ENCODE measurements around the gene SLC45A1. TPM values are rescaled to one million over a fixed set of nuclear protein-coding genes. Genes with fewer than 3 reads are reported as not detected.

Gene SLC45A1
- total RNA-seq, 4 donors from 2014 or later: 0.51 to 13.8 (median 7.4) TPM

DNA sequence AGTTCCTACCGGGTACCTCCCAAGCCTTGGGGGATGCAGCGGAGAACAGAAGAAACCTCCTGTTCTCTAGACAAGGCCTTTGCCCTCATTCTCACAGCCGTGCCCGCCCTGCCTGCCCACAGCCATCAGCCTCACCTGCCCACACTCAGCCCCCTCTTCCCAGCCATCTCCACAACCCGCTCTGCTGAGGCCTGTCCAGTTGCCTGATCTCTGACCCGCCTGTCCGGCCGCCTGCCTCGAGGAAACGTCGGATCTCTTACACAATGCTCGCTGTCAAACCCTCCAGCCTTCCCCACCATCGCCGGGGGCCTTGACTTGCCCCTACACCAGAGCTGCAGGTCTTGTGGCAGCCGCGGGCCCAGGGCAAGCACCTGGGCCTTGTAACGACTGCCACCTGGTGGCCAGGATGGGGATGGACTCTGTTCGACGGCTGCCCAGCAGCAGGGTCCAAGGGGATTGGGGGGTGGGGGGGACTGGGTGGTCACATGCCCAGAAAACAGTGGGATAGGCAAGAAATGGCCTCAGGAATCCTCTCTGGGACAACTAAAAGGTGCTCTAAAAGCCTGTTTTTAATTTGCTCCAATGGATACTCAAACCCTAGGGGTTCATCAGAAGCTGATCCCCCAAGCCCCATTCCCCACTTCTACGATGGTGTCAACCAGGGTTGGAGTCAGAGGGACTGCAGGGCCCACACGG, 31.0 kb downstream of the SLC45A1 start:
- intact Hi-C loops (cut with DNase I; ENCODE audit: low total_unique reads): no loop called here
- Histone ChIP-seq H3K27me3 (no peaks in the 10 kb centered on the region), H3K4me1 (peaks cover 1 to 2% of the 10 kb centered on the region in 2 donors), H3K9me3 (no peaks in the 10 kb centered on the region), H3K27ac (peak overlapping the region in 1 of 2 donors; percentile 60), H3K4me3 (no peak overlapping the region), H3K36me3 (no peaks in the 10 kb centered on the region)
- peak; percentile 69 to 71 for DNase-seq
- TF ChIP-seq, protein P1, sequence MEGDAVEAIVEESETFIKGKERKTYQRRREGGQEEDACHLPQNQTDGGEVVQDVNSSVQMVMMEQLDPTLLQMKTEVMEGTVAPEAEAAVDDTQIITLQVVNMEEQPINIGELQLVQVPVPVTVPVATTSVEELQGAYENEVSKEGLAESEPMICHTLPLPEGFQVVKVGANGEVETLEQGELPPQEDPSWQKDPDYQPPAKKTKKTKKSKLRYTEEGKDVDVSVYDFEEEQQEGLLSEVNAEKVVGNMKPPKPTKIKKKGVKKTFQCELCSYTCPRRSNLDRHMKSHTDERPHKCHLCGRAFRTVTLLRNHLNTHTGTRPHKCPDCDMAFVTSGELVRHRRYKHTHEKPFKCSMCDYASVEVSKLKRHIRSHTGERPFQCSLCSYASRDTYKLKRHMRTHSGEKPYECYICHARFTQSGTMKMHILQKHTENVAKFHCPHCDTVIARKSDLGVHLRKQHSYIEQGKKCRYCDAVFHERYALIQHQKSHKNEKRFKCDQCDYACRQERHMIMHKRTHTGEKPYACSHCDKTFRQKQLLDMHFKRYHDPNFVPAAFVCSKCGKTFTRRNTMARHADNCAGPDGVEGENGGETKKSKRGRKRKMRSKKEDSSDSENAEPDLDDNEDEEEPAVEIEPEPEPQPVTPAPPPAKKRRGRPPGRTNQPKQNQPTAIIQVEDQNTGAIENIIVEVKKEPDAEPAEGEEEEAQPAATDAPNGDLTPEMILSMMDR (IDR thresholded peaks at IDR 0.05): peak; percentile 75 to 91 (median 84)
- TF ChIP-seq POLR2A (IDR thresholded peaks at IDR 0.05): no peak

DNA sequence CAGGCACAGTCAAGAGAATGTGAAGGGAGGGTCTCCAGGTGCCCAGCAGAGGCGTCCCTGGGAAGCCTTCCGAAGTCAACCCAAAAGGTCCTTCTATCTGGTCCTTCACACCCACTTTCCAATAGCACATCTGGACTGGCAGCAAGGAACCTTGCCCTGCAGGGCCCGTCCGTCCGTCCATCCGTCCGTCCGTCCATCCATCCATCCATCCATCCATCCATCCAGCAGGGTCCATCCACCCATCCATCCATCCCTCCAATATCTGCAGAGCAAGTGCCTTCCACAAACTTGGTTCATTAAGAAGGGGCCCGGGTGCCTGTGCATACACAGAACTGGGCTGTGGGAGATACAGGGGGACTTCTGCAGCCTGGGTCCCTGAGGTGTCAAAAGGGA, 31.6 kb downstream of the SLC45A1 start:
- Histone ChIP-seq H3K27ac (peak overlapping the region; percentile 54 to 60), H3K9me3 (no peaks in the 10 kb centered on the region), H3K4me1 (no peaks in the 10 kb centered on the region), H3K27me3 (no peaks in the 10 kb centered on the region), H3K4me3 (no peak overlapping the region), H3K36me3 (no peaks in the 10 kb centered on the region)
- peak in 1 of 2 donors; percentile 15 for DNase-seq
- intact Hi-C loops (cut with DNase I; ENCODE audit: low total_unique reads): no loop called here
- TF ChIP-seq, protein P1 (IDR thresholded peaks at IDR 0.05): no peak
- TF ChIP-seq POLR2A (IDR thresholded peaks at IDR 0.05): no peak

DNA sequence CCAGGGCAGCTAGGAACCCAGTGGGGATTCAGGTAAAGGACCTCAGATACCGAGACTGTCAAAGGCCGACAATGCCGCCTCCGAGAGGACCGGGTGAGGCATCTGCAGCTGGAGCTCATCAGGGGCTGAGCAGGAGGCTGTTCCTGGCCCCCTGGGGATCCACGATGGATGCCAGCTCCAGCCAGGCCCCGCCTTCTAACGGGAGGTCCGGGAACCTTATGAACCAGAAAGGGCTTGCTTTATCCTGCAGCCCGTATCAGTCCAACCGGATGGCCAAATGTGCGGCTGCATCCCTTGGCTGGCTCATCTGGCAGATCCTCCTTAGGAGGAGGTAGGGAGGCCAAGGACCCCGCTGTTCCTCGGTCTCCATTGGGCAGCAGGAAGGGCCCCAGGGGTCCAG, 32.0 kb downstream of the SLC45A1 start:
- no peak for TF ChIP-seq POLR2A (IDR thresholded peaks at IDR 0.05)
- TF ChIP-seq, protein P1 (IDR thresholded peaks at IDR 0.05): no peak
- H3K27ac ChIP-seq: peak overlapping the region; percentile 54 to 60
- intact Hi-C loops (cut with DNase I; ENCODE audit: low total_unique reads): no loop called here

DNA sequence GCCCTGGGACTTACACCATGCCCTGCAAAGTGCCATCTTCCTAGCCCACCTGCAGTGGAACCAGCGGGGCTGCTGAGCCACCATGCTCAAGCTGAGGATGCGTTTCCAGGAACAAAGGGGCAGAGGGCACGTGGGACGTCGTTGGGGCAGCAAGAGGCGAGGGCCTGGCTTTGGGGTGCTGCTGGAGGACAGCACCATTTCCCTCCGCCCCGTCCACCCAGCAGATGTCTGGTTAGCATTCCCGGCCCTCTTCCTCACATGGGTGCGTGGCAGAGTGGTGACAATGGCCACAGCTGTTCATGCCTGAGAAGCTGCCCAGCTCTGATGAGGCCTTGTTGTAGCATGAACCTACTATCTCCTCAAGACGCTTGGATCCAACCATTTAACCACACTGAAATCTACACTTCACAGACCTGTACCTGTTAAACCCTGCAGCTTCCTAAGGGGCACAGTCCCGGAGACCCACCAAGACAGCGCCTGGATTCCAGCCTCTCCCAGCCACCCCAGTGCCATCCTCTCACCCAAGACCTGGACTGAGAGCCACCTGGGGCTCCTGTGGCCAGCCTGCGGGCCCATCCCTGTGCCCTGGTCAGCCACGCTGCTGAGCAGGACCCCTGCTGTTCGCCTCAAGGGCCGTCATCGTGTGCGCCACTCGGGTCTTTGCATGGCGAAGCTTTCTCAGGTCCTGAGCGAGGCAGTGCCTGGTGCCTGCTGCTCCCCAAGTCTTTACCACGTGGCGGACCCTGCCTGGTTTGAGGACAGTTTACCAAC, 33.2 kb downstream of the SLC45A1 start:
- no peaks in the 10 kb centered on the region for H3K4me1 ChIP-seq
- H3K27me3 ChIP-seq: no peaks in the 10 kb centered on the region
- H3K27ac ChIP-seq: peak overlapping the region; percentile 60 to 76
- intact Hi-C loops (cut with DNase I; ENCODE audit: low total_unique reads): no loop called here
- H3K9me3 ChIP-seq: no peaks in the 10 kb centered on the region
- TF ChIP-seq, protein P1 (IDR thresholded peaks at IDR 0.05): no peak
- TF ChIP-seq POLR2A (IDR thresholded peaks at IDR 0.05): no peak
- H3K4me3 ChIP-seq: no peak overlapping the region
- H3K36me3 ChIP-seq: no peaks in the 10 kb centered on the region
- DNase-seq: peak; percentile 16 to 29

More for the DNA sequence above, 32.0 kb downstream of the SLC45A1 start:
- Histone ChIP-seq H3K9me3 (no peaks in the 10 kb centered on the region), H3K27me3 (no peaks in the 10 kb centered on the region), H3K36me3 (no peaks in the 10 kb centered on the region), H3K4me3 (no peak overlapping the region), H3K4me1 (no peaks in the 10 kb centered on the region)
- DNase-seq: peak in 1 of 2 donors; percentile 75

Measured in uterus (tissue), 4 donors.